Measurements from ENCODE around the gene LRRFIP1.

Gene LRRFIP1

DNA sequence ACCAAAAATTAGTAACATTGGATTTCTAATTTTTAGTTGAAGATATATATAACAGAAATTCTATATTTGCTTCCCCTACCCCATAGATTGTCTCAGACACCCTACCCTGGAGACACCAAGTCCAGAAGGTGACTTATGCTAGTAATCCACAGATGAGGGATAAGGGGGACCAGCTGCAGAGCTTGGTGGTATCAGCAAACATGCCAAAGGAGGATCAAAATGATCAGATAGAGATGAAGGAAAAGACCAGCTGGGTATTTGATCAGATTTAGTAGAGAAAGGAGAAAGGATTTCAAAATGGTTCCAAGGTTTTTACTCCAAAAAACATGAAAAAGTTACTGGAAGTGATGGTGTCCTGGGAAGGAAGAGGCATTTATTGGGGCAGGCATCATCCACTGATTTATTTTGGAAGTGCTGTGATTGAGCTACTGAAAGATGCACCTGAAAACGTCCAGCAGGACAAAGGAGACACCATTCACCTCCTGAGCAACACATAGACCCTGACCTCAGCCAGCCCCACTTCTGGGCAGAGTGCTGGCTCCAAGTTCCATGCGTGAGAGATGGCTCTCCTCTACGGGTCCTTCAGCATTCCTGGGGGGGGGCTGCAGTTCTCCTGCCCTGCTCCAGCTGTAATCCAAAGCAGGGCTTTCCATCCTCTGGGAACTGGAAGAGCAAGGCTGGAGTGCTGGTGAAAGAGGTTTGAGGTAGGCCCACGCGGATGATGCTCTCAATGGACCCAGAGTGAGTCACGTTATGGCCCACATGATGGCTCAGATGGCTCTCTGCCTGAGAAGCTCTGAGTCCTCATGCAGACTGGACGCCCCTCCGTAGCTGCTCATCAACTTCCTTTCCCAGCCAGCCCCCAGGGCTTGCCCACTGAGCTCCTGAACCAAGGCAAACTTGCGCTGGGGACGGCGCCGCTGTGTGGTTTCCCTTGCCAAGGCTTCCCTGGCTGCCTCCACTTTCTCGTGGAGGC is 3.7 kb upstream of the LRRFIP1 start:
- no peak overlapping the region for H3K4me3 ChIP-seq (ENCODE audit: low read length)
- no peaks in the 10 kb centered on the region for H4K20me1 ChIP-seq (ENCODE audit: control insufficient read depth, insufficient read depth, low read depth, low read length)
- H3K4me1 ChIP-seq (ENCODE audit: control insufficient read depth, low read length) = no peaks in the 10 kb centered on the region
- H3K79me2 ChIP-seq (ENCODE audit: control insufficient read depth, low read length) = no peaks in the 10 kb centered on the region
- H3K4me2 ChIP-seq (ENCODE audit: low read length) = no peak overlapping the region
- no peaks in the 10 kb centered on the region for H3K9me2 ChIP-seq (replicated peaks; ENCODE audit: control insufficient read depth, low read length)
- TF ChIP-seq EZH2phosphoT487 (IDR thresholded peaks at IDR 0.05; ENCODE audit: borderline replicate concordance, low read length) = no peak
- TF ChIP-seq, protein P1, sequence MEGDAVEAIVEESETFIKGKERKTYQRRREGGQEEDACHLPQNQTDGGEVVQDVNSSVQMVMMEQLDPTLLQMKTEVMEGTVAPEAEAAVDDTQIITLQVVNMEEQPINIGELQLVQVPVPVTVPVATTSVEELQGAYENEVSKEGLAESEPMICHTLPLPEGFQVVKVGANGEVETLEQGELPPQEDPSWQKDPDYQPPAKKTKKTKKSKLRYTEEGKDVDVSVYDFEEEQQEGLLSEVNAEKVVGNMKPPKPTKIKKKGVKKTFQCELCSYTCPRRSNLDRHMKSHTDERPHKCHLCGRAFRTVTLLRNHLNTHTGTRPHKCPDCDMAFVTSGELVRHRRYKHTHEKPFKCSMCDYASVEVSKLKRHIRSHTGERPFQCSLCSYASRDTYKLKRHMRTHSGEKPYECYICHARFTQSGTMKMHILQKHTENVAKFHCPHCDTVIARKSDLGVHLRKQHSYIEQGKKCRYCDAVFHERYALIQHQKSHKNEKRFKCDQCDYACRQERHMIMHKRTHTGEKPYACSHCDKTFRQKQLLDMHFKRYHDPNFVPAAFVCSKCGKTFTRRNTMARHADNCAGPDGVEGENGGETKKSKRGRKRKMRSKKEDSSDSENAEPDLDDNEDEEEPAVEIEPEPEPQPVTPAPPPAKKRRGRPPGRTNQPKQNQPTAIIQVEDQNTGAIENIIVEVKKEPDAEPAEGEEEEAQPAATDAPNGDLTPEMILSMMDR (IDR thresholded peaks at IDR 0.05; ENCODE audit: low read depth, low read length, poor library complexity, severe bottlenecking) = no peak
- H3K36me3 ChIP-seq (ENCODE audit: control insufficient read depth, low read length) = no peaks in the 10 kb centered on the region
- no peak overlapping the region for H3K27ac ChIP-seq (ENCODE audit: low read depth, low read length)
- H3K9me3 ChIP-seq (ENCODE audit: control insufficient read depth, insufficient read depth, low read length) = no peaks in the 10 kb centered on the region
- no peaks in the 10 kb centered on the region for H3F3A ChIP-seq (ENCODE audit: control insufficient read depth, insufficient read depth)
- peaks cover 31% of the 10 kb centered on the region for H3K27me3 ChIP-seq (ENCODE audit: control insufficient read depth, low read length)

DNA sequence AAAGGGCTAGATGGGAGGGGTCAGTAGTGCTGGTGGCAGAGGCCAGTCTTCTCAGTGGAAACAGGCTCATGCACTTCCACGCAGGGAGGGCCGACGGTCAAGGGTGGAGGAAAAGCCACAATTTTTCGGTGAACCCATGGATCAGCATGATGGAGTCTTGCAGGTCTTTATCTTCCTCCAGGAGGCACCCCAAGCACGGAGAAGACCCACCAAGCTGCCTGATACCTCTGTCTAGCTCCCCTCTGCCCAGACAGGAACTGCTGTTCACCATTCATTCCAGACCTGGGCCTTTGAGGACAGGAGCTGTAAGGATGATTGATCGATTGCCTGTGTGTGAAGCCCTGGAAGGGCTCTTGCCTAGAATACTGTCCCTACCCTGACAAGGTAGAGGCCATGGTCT is 2.8 kb upstream of the LRRFIP1 start:
- no peak overlapping the region for H3K4me2 ChIP-seq (ENCODE audit: low read length)

DNA sequence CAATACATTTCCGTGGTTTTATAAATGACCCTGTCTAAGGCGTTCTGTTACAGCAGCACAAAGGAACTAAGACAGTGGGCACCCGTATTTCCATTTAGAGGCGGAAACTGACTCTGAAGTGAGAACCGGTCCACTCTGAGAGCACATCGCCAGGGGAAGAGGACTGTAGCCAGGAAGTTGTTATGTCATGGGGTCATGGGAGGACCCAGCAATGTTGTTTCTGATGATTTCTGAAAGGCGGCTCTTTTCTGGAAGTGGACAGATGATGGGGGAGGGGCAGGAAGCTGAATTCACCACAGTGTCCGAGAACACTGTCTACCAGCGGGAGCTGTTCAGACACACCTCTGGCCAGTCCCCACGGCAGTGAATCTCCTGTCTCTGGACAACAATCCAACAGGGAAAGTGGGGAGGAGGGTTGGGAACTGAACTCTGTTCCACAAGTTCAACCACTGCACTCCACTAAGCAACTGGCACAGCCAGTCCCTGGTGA is 2.1 kb upstream of the LRRFIP1 start:
- Histone ChIP-seq H3K36me3 (ENCODE audit: control insufficient read depth, low read length) (no peaks in the 10 kb centered on the region), H3F3A (ENCODE audit: control insufficient read depth, insufficient read depth) (no peaks in the 10 kb centered on the region), H3K9me3 (ENCODE audit: control insufficient read depth, insufficient read depth, low read length) (no peaks in the 10 kb centered on the region), H3K79me2 (ENCODE audit: control insufficient read depth, low read length) (no peaks in the 10 kb centered on the region), H4K20me1 (ENCODE audit: control insufficient read depth, insufficient read depth, low read depth, low read length) (no peaks in the 10 kb centered on the region), H3K27ac (ENCODE audit: low read depth, low read length) (no peak overlapping the region), H3K27me3 (ENCODE audit: control insufficient read depth, low read length) (peaks cover 32% of the 10 kb centered on the region), H3K9me2 (replicated peaks; ENCODE audit: control insufficient read depth, low read length) (no peaks in the 10 kb centered on the region), H3K4me1 (ENCODE audit: control insufficient read depth, low read length) (no peaks in the 10 kb centered on the region), H3K4me3 (ENCODE audit: low read length) (no peak overlapping the region), H3K4me2 (ENCODE audit: low read length) (no peak overlapping the region)
- TF ChIP-seq EZH2phosphoT487 (IDR thresholded peaks at IDR 0.05; ENCODE audit: borderline replicate concordance, low read length) = no peak
- TF ChIP-seq, protein P1 (IDR thresholded peaks at IDR 0.05; ENCODE audit: low read depth, low read length, poor library complexity, severe bottlenecking) = no peak

More for the DNA sequence above, 2.8 kb upstream of the LRRFIP1 start:
- no peak for TF ChIP-seq EZH2phosphoT487 (IDR thresholded peaks at IDR 0.05; ENCODE audit: borderline replicate concordance, low read length)
- TF ChIP-seq, protein P1 (IDR thresholded peaks at IDR 0.05; ENCODE audit: low read depth, low read length, poor library complexity, severe bottlenecking) = peak; percentile 44
- no peaks in the 10 kb centered on the region for H3K79me2 ChIP-seq (ENCODE audit: control insufficient read depth, low read length)
- no peaks in the 10 kb centered on the region for H4K20me1 ChIP-seq (ENCODE audit: control insufficient read depth, insufficient read depth, low read depth, low read length)
- no peak overlapping the region for H3K27ac ChIP-seq (ENCODE audit: low read depth, low read length)
- no peak overlapping the region for H3K4me3 ChIP-seq (ENCODE audit: low read length)
- no peaks in the 10 kb centered on the region for H3K9me2 ChIP-seq (replicated peaks; ENCODE audit: control insufficient read depth, low read length)
- H3F3A ChIP-seq (ENCODE audit: control insufficient read depth, insufficient read depth) = no peaks in the 10 kb centered on the region
- H3K36me3 ChIP-seq (ENCODE audit: control insufficient read depth, low read length) = no peaks in the 10 kb centered on the region
- peaks cover 32% of the 10 kb centered on the region for H3K27me3 ChIP-seq (ENCODE audit: control insufficient read depth, low read length)
- H3K4me1 ChIP-seq (ENCODE audit: control insufficient read depth, low read length) = no peaks in the 10 kb centered on the region
- no peaks in the 10 kb centered on the region for H3K9me3 ChIP-seq (ENCODE audit: control insufficient read depth, insufficient read depth, low read length)
